ENCODE measurements around the gene SLC25A42. TPM values are rescaled to one million over a fixed set of nuclear protein-coding genes. Genes with fewer than 3 reads are reported as not detected.

The SLC25A42 gene
- polyA plus RNA-seq, 1 experiment, result 5.8 TPM

GRCh38 chr19:19033176-19033425, 30.7 kb upstream of the SLC25A42 start:
- POLR2A ChIA-PET, result no interaction called here
- no peaks in the 10 kb centered on the region for H3K27me3 ChIP-seq (ENCODE audit: control insufficient read depth, insufficient read depth, low read length)
- H3K4me3 ChIP-seq (ENCODE audit: low read depth, low read length), result peak overlapping the region; percentile 67
- TF ChIP-seq CTCF (IDR thresholded peaks at IDR 0.05; ENCODE audit: insufficient read depth, low read depth, low read length), result no peak
- CTCF ChIA-PET, result no interaction called here
- no peak for DNase-seq (ENCODE audit: low read depth)
- peaks cover 2% of the 10 kb centered on the region for H3K36me3 ChIP-seq (ENCODE audit: control insufficient read depth, insufficient read depth, low read length)

GRCh38 chr19:19033426-19034203, 30.2 kb upstream of the SLC25A42 start, which contains the start of the genes ARMC6 and SUGP2:
Gene ARMC6 (plus strand): TSS chr19:19033603. CDS start chr19:19034210, 607 bp downstream.
Gene SUGP2 (minus strand): TSS chr19:19033517. CDS start chr19:19031071, 2,446 bp downstream.
- POLR2A ChIA-PET, result no interaction called here
- peaks cover 2% of the 10 kb centered on the region; the same call in 1 of the 2 replicates for H3K36me3 ChIP-seq (ENCODE audit: control insufficient read depth, insufficient read depth, low read length)
- TF ChIP-seq CTCF (IDR thresholded peaks at IDR 0.05; ENCODE audit: insufficient read depth, low read depth, low read length), result no peak; the same call in 1 of the 2 replicates
- peak within 1 kb of the TSS; percentile 67 for H3K4me3 ChIP-seq (ENCODE audit: low read depth, low read length)
- CTCF ChIA-PET, result no interaction called here
- peak; percentile 56 for DNase-seq (ENCODE audit: low read depth)
- no peaks in the 10 kb centered on the region for H3K27me3 ChIP-seq (ENCODE audit: control insufficient read depth, insufficient read depth, low read length)

- CTCF ChIA-PET, result no interaction called here
- TF ChIP-seq CTCF (IDR thresholded peaks at IDR 0.05; ENCODE audit: insufficient read depth, low read depth, low read length), result no peak
Observed at GRCh38 chr19:19034204-19034624, 29.6 kb upstream of the SLC25A42 start.

GRCh38 chr19:19039901-19040300, 23.9 kb upstream of the SLC25A42 start:
- no peak overlapping the region for H3K4me3 ChIP-seq (ENCODE audit: low read depth, low read length)
- no peak for DNase-seq (ENCODE audit: low read depth)
- H3K36me3 ChIP-seq (ENCODE audit: control insufficient read depth, insufficient read depth, low read length), result peaks cover 9% of the 10 kb centered on the region
- H3K27me3 ChIP-seq (ENCODE audit: control insufficient read depth, insufficient read depth, low read length), result no peaks in the 10 kb centered on the region
- CTCF ChIA-PET, result interaction anchor here (1.0 to 1.3 kb wide), 3 partner anchors 13 to 136 kb away, joined by 3 to 7 read pairs (median 3); no protein-coding TSS in a partner anchor
- no peak for TF ChIP-seq CTCF (IDR thresholded peaks at IDR 0.05; ENCODE audit: insufficient read depth, low read depth, low read length)
- POLR2A ChIA-PET, result no interaction called here

More at GRCh38 chr19:19034204-19034624, 29.6 kb upstream of the SLC25A42 start:
- Histone ChIP-seq H3K27me3 (ENCODE audit: control insufficient read depth, insufficient read depth, low read length) (no peaks in the 10 kb centered on the region), H3K4me3 (ENCODE audit: low read depth, low read length) (peak overlapping the region; percentile 67), H3K36me3 (ENCODE audit: control insufficient read depth, insufficient read depth, low read length) (peaks cover 2% of the 10 kb centered on the region; the same call in 1 of the 2 replicates)
- POLR2A ChIA-PET, result no interaction called here
- peak; percentile 12 for DNase-seq (ENCODE audit: low read depth)

- TF ChIP-seq CTCF (IDR thresholded peaks at IDR 0.05; ENCODE audit: insufficient read depth, low read depth, low read length), result no peak
- DNase-seq (ENCODE audit: low read depth), result peak; percentile 67
- Histone ChIP-seq H3K4me3 (ENCODE audit: low read depth, low read length) (no peak overlapping the region), H3K27me3 (ENCODE audit: control insufficient read depth, insufficient read depth, low read length) (no peaks in the 10 kb centered on the region), H3K36me3 (ENCODE audit: control insufficient read depth, insufficient read depth, low read length) (peaks cover 9% of the 10 kb centered on the region)
- ChIA-PET POLR2A (interaction anchor here (0.6 kb wide), 2 partner anchors 9 to 87 kb away, joined by 3 to 6 read pairs; no protein-coding TSS in a partner anchor), CTCF (interaction anchor here (1.0 to 1.3 kb wide), 3 partner anchors 13 to 135 kb away, joined by 3 to 7 read pairs (median 3); no protein-coding TSS in a partner anchor)
Observed at GRCh38 chr19:19040417-19040816, 23.4 kb upstream of the SLC25A42 start.
